CD4-positive, alpha-beta T cell treated with Interleukin-6 for 4 hours (primary cell): ENCODE data around the gene SCG5.

Experiments
- DNase-seq: peaks from one replicate; pipeline ENCODE4 v3.0.0-alpha.2; 2020; ENCODE audit warnings: mixed read lengths

The SCG5 gene

GRCh38 chr15:32729700-32730395 lies 88.3 kb downstream of the SCG5 start:
- DNase-seq: no peak

GRCh38 chr15:32730677-32731654 lies 89.5 kb downstream of the SCG5 start:
- DNase-seq: peak; percentile 49

GRCh38 chr15:32732574-32733157 lies 91.2 kb downstream of the SCG5 start:
- no peak for DNase-seq

- no peak for DNase-seq
These were observed 91.8 kb downstream of the SCG5 start for GRCh38 chr15:32733281-32733680.

- DNase-seq: no peak
These were observed 94.6 kb downstream of the SCG5 start for GRCh38 chr15:32735989-32736700.

GRCh38 chr15:32736701-32737061 lies 95.2 kb downstream of the SCG5 start:
- DNase-seq: no peak

GRCh38 chr15:32737304-32737703 lies 95.8 kb downstream of the SCG5 start:
- DNase-seq: no peak

- DNase-seq: no peak
These were observed 97.2 kb downstream of the SCG5 start for GRCh38 chr15:32738666-32739065.

GRCh38 chr15:32739522-32740063 lies 98.1 kb downstream of the SCG5 start:
- no peak for DNase-seq

- DNase-seq: no peak
These were observed 102.1 kb downstream of the SCG5 start for GRCh38 chr15:32743411-32744140.

- DNase-seq: no peak
These were observed 104.8 kb downstream of the SCG5 start for GRCh38 chr15:32746116-32746857.
